IPS-15b (cell line): ENCODE results near the gene KLHL24.
A peak's percentile ranks its signal among the peaks of the same experiment; 100 is the strongest.
"Not testable (repeated sequence)": the region's sequence is repeated elsewhere in the genome, so short reads cannot be mapped to it uniquely, and the experiment has no call there.

Experiments used
- H3K27me3 ChIP-seq: one replicate; pipeline ENCODE4 v1.6.1; 2013; ENCODE audit warnings: low read length; ENCODE audit not compliant: control insufficient read depth, insufficient read depth
- H3K36me3 ChIP-seq: one replicate; pipeline ENCODE4 v1.6.1; 2013; ENCODE audit warnings: low read length; ENCODE audit not compliant: control insufficient read depth, insufficient read depth
- H3K4me1 ChIP-seq: one replicate; pipeline ENCODE4 v1.6.1; 2013; ENCODE audit warnings: mild to moderate bottlenecking, low read length; ENCODE audit not compliant: control insufficient read depth, insufficient read depth
- H3K4me3 ChIP-seq: one replicate; pipeline ENCODE4 v1.5.1; 2013; ENCODE audit warnings: low read depth, low read length
- H3K9ac ChIP-seq: one replicate; pipeline ENCODE4 v1.6.1; 2013; ENCODE audit warnings: low read depth, mild to moderate bottlenecking, low read length
- H3K9me3 ChIP-seq: one replicate; pipeline ENCODE4 v1.6.1; 2013; ENCODE audit warnings: mild to moderate bottlenecking, low read length; ENCODE audit not compliant: control insufficient read depth, insufficient read depth

The KLHL24 gene

DNA sequence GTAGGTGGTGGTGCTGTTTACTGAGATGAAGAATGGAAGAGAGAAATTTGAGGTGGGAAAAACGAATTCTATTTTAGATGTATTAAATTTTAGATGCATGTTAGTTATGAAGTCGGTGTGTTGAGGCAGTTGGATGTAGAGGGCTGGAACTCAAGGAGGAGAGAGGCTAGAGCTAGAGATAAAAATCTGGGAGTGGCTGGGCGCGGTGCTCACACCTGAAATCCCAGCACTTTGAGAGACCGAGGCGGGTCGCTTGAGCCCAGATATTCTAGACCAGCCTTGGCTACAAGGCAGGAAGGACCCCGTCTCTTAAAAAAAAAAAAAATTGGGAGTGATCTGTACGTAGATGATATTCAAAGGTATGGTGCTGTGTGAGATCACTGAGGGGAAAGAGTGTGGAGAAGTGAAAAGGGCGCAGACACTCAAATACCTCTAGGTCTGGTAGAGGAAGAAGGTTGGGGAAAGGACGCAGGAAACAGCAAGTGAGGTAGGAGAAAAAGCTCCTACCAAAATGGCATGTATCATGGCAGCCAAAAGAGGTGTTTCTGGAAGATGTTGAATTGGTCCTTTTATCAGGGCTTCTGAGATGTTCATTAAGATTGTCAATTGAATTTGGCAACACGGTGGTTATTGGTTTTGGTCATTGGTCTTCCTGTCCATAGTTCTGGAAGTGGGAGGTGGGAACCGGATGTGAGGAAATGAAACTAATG, 64.0 kb downstream of the KLHL24 start:
- Histone ChIP-seq H3K36me3 (no peaks in the 10 kb centered on the region), H3K4me3 (peak overlapping the region; percentile 92), H3K4me1 (peaks cover 5% of the 10 kb centered on the region), H3K27me3 (no peaks in the 10 kb centered on the region), H3K9me3 (no peaks in the 10 kb centered on the region), H3K9ac (peak overlapping the region; percentile 2)

- peaks cover 5% of the 10 kb centered on the region for H3K4me1 ChIP-seq
- H3K9me3 ChIP-seq = no peaks in the 10 kb centered on the region
- H3K27me3 ChIP-seq = no peaks in the 10 kb centered on the region
- no peak overlapping the region for H3K9ac ChIP-seq
- no peak overlapping the region for H3K4me3 ChIP-seq
- H3K36me3 ChIP-seq = no peaks in the 10 kb centered on the region
Observed at GRCh38 chr3:183701744-183702143, 66.3 kb downstream of the KLHL24 start.

- not testable (repeated sequence) for H3K4me1 ChIP-seq, H3K9me3 ChIP-seq, H3K27me3 ChIP-seq, H3K36me3 ChIP-seq, H3K4me3 ChIP-seq, H3K9ac ChIP-seq
Observed at GRCh38 chr3:183703892-183704291, 68.5 kb downstream of the KLHL24 start.

DNA sequence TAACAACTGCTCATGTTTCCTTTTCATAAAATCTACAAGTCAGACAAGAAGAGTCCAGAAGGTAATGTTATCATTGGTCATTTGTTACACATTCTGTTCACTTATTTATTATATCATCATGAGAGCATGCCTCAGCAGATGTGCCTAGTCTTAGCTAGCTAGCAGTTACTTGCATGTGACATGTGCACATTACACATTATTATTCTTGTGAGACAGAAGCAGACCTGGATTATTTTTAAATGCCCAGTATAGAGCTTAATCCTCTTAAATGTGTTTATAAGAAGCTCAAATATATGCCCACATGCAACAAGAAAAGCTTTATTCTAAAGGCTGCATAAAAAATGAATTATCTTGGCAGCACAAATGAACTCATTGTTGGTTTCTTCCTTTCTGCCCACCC, 74.8 kb downstream of the KLHL24 start:
- H3K9ac ChIP-seq = no peak overlapping the region
- H3K9me3 ChIP-seq = no peaks in the 10 kb centered on the region
- no peaks in the 10 kb centered on the region for H3K4me1 ChIP-seq
- H3K27me3 ChIP-seq = no peaks in the 10 kb centered on the region
- no peaks in the 10 kb centered on the region for H3K36me3 ChIP-seq
- H3K4me3 ChIP-seq = no peak overlapping the region

GRCh38 chr3:183711516-183711915, 76.1 kb downstream of the KLHL24 start:
- H3K4me1 ChIP-seq = no peaks in the 10 kb centered on the region
- no peaks in the 10 kb centered on the region for H3K9me3 ChIP-seq
- H3K36me3 ChIP-seq = no peaks in the 10 kb centered on the region
- H3K9ac ChIP-seq = no peak overlapping the region
- H3K27me3 ChIP-seq = no peaks in the 10 kb centered on the region
- H3K4me3 ChIP-seq = no peak overlapping the region

DNA sequence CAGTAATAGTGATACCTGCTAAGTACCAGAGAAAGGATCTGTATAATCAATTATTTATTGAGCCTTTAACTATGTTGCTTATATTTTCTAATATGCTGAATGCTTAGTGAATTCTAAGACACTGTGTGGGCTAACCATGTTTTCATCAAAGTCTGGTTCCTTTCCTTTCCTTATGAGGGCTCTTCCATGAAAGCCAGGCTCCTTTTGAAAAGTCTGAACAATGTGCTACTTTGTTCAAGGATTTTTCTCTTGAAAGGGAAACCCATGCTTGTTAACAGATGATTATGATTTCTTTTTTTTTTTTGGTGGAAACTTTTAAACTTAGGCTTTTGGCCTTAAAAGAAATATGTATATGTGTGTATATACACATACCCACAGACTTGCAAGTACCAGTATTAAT, 79.2 kb downstream of the KLHL24 start:
- Histone ChIP-seq H3K4me1 (no peaks in the 10 kb centered on the region), H3K36me3 (peaks cover 10% of the 10 kb centered on the region), H3K4me3 (no peak overlapping the region), H3K9ac (no peak overlapping the region), H3K27me3 (no peaks in the 10 kb centered on the region), H3K9me3 (no peaks in the 10 kb centered on the region)

- Histone ChIP-seq H3K9ac (no peak overlapping the region), H3K4me1 (no peaks in the 10 kb centered on the region), H3K27me3 (no peaks in the 10 kb centered on the region), H3K36me3 (peaks cover 16% of the 10 kb centered on the region), H3K9me3 (no peaks in the 10 kb centered on the region), H3K4me3 (no peak overlapping the region)
Observed at GRCh38 chr3:183718012-183718411, 82.6 kb downstream of the KLHL24 start.

GRCh38 chr3:183725387-183725786, 90.0 kb downstream of the KLHL24 start:
- no peak overlapping the region for H3K9ac ChIP-seq
- no peaks in the 10 kb centered on the region for H3K4me1 ChIP-seq
- H3K27me3 ChIP-seq = no peaks in the 10 kb centered on the region
- H3K36me3 ChIP-seq = peaks cover 27% of the 10 kb centered on the region
- H3K4me3 ChIP-seq = no peak overlapping the region
- no peaks in the 10 kb centered on the region for H3K9me3 ChIP-seq

- Histone ChIP-seq H3K36me3 (peaks cover 26% of the 10 kb centered on the region), H3K4me3 (no peak overlapping the region), H3K9me3 (no peaks in the 10 kb centered on the region), H3K9ac (no peak overlapping the region), H3K27me3 (no peaks in the 10 kb centered on the region), H3K4me1 (no peaks in the 10 kb centered on the region)
Observed at GRCh38 chr3:183728204-183728603, 92.8 kb downstream of the KLHL24 start.

DNA sequence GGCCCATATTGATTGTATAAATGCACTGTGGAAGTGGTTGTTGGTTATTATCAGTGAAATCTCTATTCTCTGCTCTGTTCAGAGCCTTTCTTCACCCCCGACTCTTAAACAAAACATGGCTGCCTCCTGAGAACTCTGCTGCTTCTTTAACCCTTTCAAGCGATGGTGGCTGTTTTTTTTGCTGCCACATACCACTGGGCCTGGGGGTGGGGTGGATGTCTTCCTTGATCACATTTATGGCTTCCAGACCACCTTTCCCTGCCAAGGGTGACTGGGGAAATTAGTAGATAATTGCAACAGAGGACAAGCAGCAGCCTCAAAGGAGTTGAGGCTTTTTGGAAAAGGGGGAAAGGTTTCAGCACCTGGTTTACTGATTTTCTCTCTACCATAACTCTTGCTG, 94.9 kb downstream of the KLHL24 start:
- no peaks in the 10 kb centered on the region for H3K9me3 ChIP-seq
- no peaks in the 10 kb centered on the region for H3K4me1 ChIP-seq
- no peak overlapping the region for H3K4me3 ChIP-seq
- H3K36me3 ChIP-seq = peaks cover 32% of the 10 kb centered on the region
- no peaks in the 10 kb centered on the region for H3K27me3 ChIP-seq
- no peak overlapping the region for H3K9ac ChIP-seq

GRCh38 chr3:183731611-183732010, 96.2 kb downstream of the KLHL24 start:
- no peak overlapping the region for H3K4me3 ChIP-seq
- H3K4me1 ChIP-seq = no peaks in the 10 kb centered on the region
- H3K9me3 ChIP-seq = no peaks in the 10 kb centered on the region
- peaks cover 34% of the 10 kb centered on the region for H3K36me3 ChIP-seq
- no peak overlapping the region for H3K9ac ChIP-seq
- no peaks in the 10 kb centered on the region for H3K27me3 ChIP-seq

- Histone ChIP-seq H3K4me3 (no peak overlapping the region), H3K27me3 (no peaks in the 10 kb centered on the region), H3K9ac (no peak overlapping the region), H3K4me1 (no peaks in the 10 kb centered on the region), H3K9me3 (no peaks in the 10 kb centered on the region), H3K36me3 (peaks cover 27% of the 10 kb centered on the region)
Observed at GRCh38 chr3:183733553-183733952, 98.1 kb downstream of the KLHL24 start.
